ENCODE data around the gene MDM1.

- TF ChIP-seq HDAC1 (CRISPR knock-in tag; IDR thresholded peaks at IDR 0.05) = no peak
- no peak for TF ChIP-seq ZKSCAN1 (IDR thresholded peaks at IDR 0.05; ENCODE audit: low read length)
- no peak for TF ChIP-seq ATF5 (CRISPR knock-in tag; IDR thresholded peaks at IDR 0.05; ENCODE audit: low read depth)
- no peak for TF ChIP-seq TAF1 (CRISPR knock-in tag; IDR thresholded peaks at IDR 0.05)
Measured at GRCh38 chr12:68324531-68324930, 7.6 kb downstream of the MDM1 start.
